Liver (tissue), 9 donors: ENCODE data around the gene TH. TPM values are rescaled to one million over a fixed set of nuclear protein-coding genes. Genes with fewer than 3 reads are reported as not detected.

Experiments
- DNase-seq: peaks from one replicate; pipeline ENCODE4 v3.0.0-alpha.2; 2017; ENCODE audit warnings: low spot score
- H3K27ac ChIP-seq, 2 donors: one replicate each; pipeline ENCODE4 v1.7.0; 2013; ENCODE audit warnings: inconsistent platforms in 2 of 2, low read length in 2 of 2, control low read depth in 1 of 2, low read depth in 1 of 2, mild to moderate bottlenecking in 1 of 2
- H3K27me3 ChIP-seq, 4 donors: one replicate each; pipeline versions ENCODE4 v1.6.1 to v1.7.0; 2013; ENCODE audit warnings: low read length in 3 of 4, inconsistent platforms in 1 of 4, mild to moderate bottlenecking in 1 of 4, moderate library complexity in 1 of 4; ENCODE audit not compliant: control insufficient read depth in 4 of 4, insufficient read depth in 4 of 4
- H3K36me3 ChIP-seq, 4 donors: one replicate each; pipeline versions ENCODE4 v1.6.1 to v1.7.0; 2013; ENCODE audit warnings: low read length in 3 of 4, mild to moderate bottlenecking in 3 of 4, low read depth in 1 of 4, moderate library complexity in 1 of 4; ENCODE audit not compliant: control insufficient read depth in 4 of 4, insufficient read depth in 3 of 4
- H3K4me1 ChIP-seq, 4 donors: one replicate each; pipeline versions ENCODE4 v1.6.1 to v1.7.0; 2013; ENCODE audit warnings: low read length in 3 of 4, mild to moderate bottlenecking in 3 of 4, moderate library complexity in 1 of 4; ENCODE audit not compliant: control insufficient read depth in 4 of 4, insufficient read depth in 4 of 4
- H3K4me3 ChIP-seq, 3 donors: one replicate each; pipeline versions ENCODE4 v1.6.1 to v1.7.0; 2013; ENCODE audit warnings: low read length in 3 of 3, control low read depth in 1 of 3, low read depth in 1 of 3, mild to moderate bottlenecking in 1 of 3
- H3K9ac ChIP-seq, 2 donors: one replicate each; pipeline ENCODE4 v1.7.0; 2013; ENCODE audit warnings: low read length in 2 of 2, mild to moderate bottlenecking in 2 of 2, moderate library complexity in 2 of 2, control low read depth in 1 of 2, low read depth in 1 of 2
- H3K9me3 ChIP-seq, 4 donors: one replicate each; pipeline versions ENCODE4 v1.6.1 to v1.7.0; 2013; ENCODE audit warnings: low read length in 3 of 4; ENCODE audit not compliant: control insufficient read depth in 4 of 4
- EGR1 ChIP-seq, 2 donors: IDR thresholded peaks; 2 replicates each; pipeline ENCODE4 v1.6.1; 2016 to 2018; ENCODE audit warnings: antibody characterized with exemption in 2 of 2, low read depth in 2 of 2
- FOXA1 ChIP-seq: IDR thresholded peaks from 2 replicates; pipeline ENCODE4 v1.6.1; 2016; ENCODE audit warnings: antibody characterized with exemption
- FOXA2 ChIP-seq: IDR thresholded peaks from 2 replicates; pipeline ENCODE4 v1.6.1; 2016; ENCODE audit warnings: antibody characterized with exemption
- GABPA ChIP-seq, 2 donors: IDR thresholded peaks in 1 of 2; conservative IDR thresholded peaks in 1 of 2; 2 replicates each; pipeline ENCODE4 v1.6.1; 2016; ENCODE audit warnings: antibody characterized with exemption in 2 of 2, mild to moderate bottlenecking in 1 of 2, moderate library complexity in 1 of 2
- HNF4A ChIP-seq, 2 donors: conservative IDR thresholded peaks; 2 replicates each; pipeline ENCODE4 v1.6.1; 2016; ENCODE audit warnings: antibody characterized with exemption in 2 of 2, mild to moderate bottlenecking in 2 of 2
- HNF4G ChIP-seq: IDR thresholded peaks from 2 replicates; pipeline ENCODE4 v1.6.1; 2016; ENCODE audit warnings: antibody characterized with exemption
- JUND ChIP-seq, 2 donors: IDR thresholded peaks; 2 replicates each; pipeline ENCODE4 v1.6.1; 2016; ENCODE audit warnings: antibody characterized with exemption in 2 of 2
- NR2F2 ChIP-seq: IDR thresholded peaks from 2 replicates; pipeline ENCODE4 v1.6.1; 2016; ENCODE audit warnings: antibody characterized with exemption
- RAD21 ChIP-seq, 2 donors: IDR thresholded peaks; 2 replicates each; pipeline ENCODE4 v1.6.1; 2016; ENCODE audit warnings: antibody characterized with exemption in 2 of 2, mild to moderate bottlenecking in 2 of 2
- RXRA ChIP-seq, 2 donors: IDR thresholded peaks; 2 replicates each; pipeline ENCODE4 v1.6.1; 2017 to 2018; ENCODE audit warnings: antibody characterized with exemption in 2 of 2, mild to moderate bottlenecking in 1 of 2
- SP1 ChIP-seq: IDR thresholded peaks from 2 replicates; pipeline ENCODE4 v1.6.1; 2018; ENCODE audit warnings: antibody characterized with exemption, mild to moderate bottlenecking
- TAF1 ChIP-seq: conservative IDR thresholded peaks from 2 replicates; pipeline ENCODE4 v1.6.1; 2016; ENCODE audit warnings: antibody characterized with exemption, mild to moderate bottlenecking
- YY1 ChIP-seq: IDR thresholded peaks from 2 replicates; pipeline ENCODE4 v1.6.1; 2016; ENCODE audit warnings: antibody characterized with exemption, mild to moderate bottlenecking
- WGBS: extraction: QIAGEN DNeasy Blood & Tissue Kit; methylation state at CpG from one replicate; pipeline ENCODE4 v1.1.7; 2013; 5-methylcytosine and 5-hydroxymethylcytosine counted together
- polyA plus RNA-seq, 2 donors: library from polyadenylated mRNA; stranded (reverse) in 1 of 2; unstranded in 1 of 2; fragments of 200-250 nt in 1 of 2; fragments of >200 nt in 1 of 2; fragmentation: Nextera tagmentation in 1 of 2; extraction: Ambion mirVana in 1 of 2; gene quantifications; one replicate each; pipeline versions ENCODE4 v1.2.1 to v1.2.3, GENCODE V29; 2013 to 2015
- total RNA-seq, 2 donors: library from RNA; depleted of rRNA; stranded (reverse); fragments of >200 nt; gene quantifications; one replicate each; pipeline ENCODE4 v1.2.3, GENCODE V29; 2014
- TF ChIP-seq, protein P1 (sequence below): IDR thresholded peaks from 2 replicates; pipeline ENCODE4 v1.6.1; 2016; ENCODE audit warnings: antibody characterized with exemption
- TF ChIP-seq, protein P2 (sequence below): IDR thresholded peaks from 2 replicates; pipeline ENCODE4 v1.6.1; 2016; ENCODE audit warnings: antibody characterized with exemption
- TF ChIP-seq, protein P3 (sequence below): fragments of 150-350 bp; IDR thresholded peaks from 2 replicates; pipeline ENCODE4 v1.5.1; 2017; ENCODE audit warnings: improper control_type of control experiment, low read depth, low read length; ENCODE audit not compliant: missing input control
- TF ChIP-seq, protein P4 (sequence below): IDR thresholded peaks from 2 replicates; pipeline ENCODE4 v1.6.1; 2016; ENCODE audit warnings: antibody characterized with exemption
- TF ChIP-seq, protein P5 (sequence below): IDR thresholded peaks from 2 replicates; pipeline ENCODE4 v1.6.1; 2016; ENCODE audit warnings: antibody characterized with exemption, mild to moderate bottlenecking
- donor health status: healthy.
- donor health status: healthy.
- donor health status: healthy.
- donor health status: healthy.
- donor health status: healthy.

Gene TH
- total and polyA plus RNA-seq, 4 donors = 0.13 to 0.24 TPM; not detected in 2

DNA sequence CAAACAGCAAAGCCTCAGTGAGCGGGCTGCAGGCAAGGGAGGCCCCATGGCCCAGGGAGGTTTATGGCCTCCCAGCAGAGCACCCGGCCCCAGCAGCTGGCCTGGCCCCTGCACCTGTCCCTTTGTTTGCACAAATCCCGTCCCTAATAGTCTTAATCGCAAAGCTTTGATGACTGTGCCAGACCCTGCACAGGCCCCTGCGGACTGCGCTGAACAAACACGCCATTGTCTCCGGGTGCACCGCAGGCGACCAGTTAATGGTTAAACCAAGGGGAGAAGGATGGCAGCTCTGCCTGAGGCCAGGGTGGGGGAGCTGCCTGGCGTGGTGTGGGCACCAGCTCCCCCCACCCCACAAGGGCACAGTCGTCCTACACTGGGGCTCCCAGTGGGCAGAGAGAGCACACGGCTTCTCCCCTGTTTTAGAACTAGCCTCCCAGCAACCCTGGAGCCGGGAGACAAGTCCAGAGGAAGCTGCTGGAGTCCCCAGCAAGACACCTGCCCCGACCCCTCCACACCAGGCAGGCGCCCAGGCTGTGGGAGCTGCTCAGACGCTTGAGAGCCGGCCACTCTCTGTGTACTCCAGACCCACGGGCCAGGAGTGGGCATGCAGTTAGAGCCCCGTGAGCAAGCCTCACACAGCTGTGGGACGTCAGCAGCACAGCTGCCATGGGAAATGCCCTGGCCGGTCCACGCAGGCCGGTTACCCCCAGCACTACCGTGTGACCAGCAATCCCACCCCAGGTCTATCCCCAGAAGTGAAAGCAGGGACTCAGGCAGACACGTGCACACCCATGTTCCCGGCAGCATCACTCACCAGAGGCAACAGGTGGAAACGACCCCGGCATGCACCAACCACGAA is 39.7 kb upstream of the TH start:
- TF ChIP-seq GABPA (IDR thresholded peaks at IDR 0.05 in 1 of 2, conservative IDR thresholded peaks at IDR 0.05 in 1 of 2) (no peak), HNF4G (no peak), NR2F2 (no peak), HNF4A (conservative IDR thresholded peaks at IDR 0.05) (no peak), SP1 (no peak)
- TF ChIP-seq, protein P1, sequence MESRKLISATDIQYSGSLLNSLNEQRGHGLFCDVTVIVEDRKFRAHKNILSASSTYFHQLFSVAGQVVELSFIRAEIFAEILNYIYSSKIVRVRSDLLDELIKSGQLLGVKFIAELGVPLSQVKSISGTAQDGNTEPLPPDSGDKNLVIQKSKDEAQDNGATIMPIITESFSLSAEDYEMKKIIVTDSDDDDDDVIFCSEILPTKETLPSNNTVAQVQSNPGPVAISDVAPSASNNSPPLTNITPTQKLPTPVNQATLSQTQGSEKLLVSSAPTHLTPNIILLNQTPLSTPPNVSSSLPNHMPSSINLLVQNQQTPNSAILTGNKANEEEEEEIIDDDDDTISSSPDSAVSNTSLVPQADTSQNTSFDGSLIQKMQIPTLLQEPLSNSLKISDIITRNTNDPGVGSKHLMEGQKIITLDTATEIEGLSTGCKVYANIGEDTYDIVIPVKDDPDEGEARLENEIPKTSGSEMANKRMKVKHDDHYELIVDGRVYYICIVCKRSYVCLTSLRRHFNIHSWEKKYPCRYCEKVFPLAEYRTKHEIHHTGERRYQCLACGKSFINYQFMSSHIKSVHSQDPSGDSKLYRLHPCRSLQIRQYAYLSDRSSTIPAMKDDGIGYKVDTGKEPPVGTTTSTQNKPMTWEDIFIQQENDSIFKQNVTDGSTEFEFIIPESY = no peak
- TF ChIP-seq, protein P2, sequence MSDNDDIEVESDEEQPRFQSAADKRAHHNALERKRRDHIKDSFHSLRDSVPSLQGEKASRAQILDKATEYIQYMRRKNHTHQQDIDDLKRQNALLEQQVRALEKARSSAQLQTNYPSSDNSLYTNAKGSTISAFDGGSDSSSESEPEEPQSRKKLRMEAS = no peak
- no peaks in the 10 kb centered on the region for H3K27me3 ChIP-seq
- no peak overlapping the region for H3K9ac ChIP-seq
- no peak overlapping the region for H3K27ac ChIP-seq
- H3K4me1 ChIP-seq = peaks cover 0 to 9% (median 3%) of the 10 kb centered on the region in 4 donors
- H3K36me3 ChIP-seq = no peaks in the 10 kb centered on the region
- 56% methylated on average over 30 of the region's 30 CpGs for WGBS
- H3K4me3 ChIP-seq = no peak overlapping the region
- DNase-seq = peak; percentile 37
- peaks cover 0 to 4% (median 2%) of the 10 kb centered on the region in 4 donors for H3K9me3 ChIP-seq

DNA sequence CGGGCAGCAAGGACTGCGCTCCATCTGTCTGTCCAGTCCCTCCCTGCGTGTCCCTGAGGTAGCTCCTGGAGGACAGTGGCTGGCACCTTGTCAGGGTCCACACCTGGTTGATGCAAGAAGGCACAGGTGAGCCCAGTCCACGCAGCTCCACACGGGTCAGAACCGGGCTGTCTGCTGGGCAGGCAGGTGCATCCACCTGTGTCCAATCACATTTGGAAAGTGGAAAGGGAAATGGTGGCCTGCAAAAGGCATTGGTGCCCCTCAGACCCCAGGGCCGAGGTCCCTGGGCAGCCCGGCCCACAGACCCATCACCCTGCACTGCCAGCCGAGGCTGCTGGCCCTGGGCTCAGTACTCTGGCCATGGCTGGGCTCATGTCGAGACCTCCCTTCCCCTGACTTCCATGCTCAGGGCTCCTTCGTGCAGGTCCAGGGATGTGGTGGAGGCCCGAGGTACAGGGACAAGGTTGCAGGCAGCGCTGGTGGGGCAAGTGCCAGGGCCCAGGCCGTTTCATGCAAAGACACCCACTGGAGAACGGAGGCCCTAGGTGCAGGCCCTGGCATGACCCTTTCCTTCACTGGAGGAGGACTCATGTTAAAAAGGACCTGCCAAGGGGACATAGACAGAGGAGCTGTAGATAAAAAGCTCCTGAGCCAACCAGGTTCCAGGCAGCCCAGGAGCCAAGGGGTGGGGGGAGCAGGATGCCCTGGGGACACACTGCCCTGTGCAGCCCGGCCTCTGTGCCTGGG is 38.9 kb upstream of the TH start:
- Histone ChIP-seq H3K27ac (no peak overlapping the region), H3K9ac (no peak overlapping the region), H3K9me3 (peaks cover 0 to 4% (median 2%) of the 10 kb centered on the region in 4 donors), H3K27me3 (no peaks in the 10 kb centered on the region), H3K4me1 (peaks cover 0 to 9% (median 3%) of the 10 kb centered on the region in 4 donors), H3K36me3 (no peaks in the 10 kb centered on the region), H3K4me3 (no peak overlapping the region)
- TF ChIP-seq, protein P1 = no peak
- TF ChIP-seq NR2F2 (no peak), YY1 (no peak), EGR1 (IDR thresholded peaks at IDR 0.05; ENCODE audit: low read depth in 2 of 2) (no peak), TAF1 (no peak), RAD21 (IDR thresholded peaks at IDR 0.05) (no peak), HNF4A (conservative IDR thresholded peaks at IDR 0.05) (no peak), FOXA2 (no peak), GABPA (IDR thresholded peaks at IDR 0.05 in 1 of 2, conservative IDR thresholded peaks at IDR 0.05 in 1 of 2) (no peak), RXRA (IDR thresholded peaks at IDR 0.05) (no peak), SP1 (no peak), JUND (IDR thresholded peaks at IDR 0.05) (no peak), FOXA1 (no peak), HNF4G (no peak)
- TF ChIP-seq, protein P3, sequence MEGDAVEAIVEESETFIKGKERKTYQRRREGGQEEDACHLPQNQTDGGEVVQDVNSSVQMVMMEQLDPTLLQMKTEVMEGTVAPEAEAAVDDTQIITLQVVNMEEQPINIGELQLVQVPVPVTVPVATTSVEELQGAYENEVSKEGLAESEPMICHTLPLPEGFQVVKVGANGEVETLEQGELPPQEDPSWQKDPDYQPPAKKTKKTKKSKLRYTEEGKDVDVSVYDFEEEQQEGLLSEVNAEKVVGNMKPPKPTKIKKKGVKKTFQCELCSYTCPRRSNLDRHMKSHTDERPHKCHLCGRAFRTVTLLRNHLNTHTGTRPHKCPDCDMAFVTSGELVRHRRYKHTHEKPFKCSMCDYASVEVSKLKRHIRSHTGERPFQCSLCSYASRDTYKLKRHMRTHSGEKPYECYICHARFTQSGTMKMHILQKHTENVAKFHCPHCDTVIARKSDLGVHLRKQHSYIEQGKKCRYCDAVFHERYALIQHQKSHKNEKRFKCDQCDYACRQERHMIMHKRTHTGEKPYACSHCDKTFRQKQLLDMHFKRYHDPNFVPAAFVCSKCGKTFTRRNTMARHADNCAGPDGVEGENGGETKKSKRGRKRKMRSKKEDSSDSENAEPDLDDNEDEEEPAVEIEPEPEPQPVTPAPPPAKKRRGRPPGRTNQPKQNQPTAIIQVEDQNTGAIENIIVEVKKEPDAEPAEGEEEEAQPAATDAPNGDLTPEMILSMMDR = no peak
- TF ChIP-seq, protein P2 = no peak
- TF ChIP-seq, protein P4, sequence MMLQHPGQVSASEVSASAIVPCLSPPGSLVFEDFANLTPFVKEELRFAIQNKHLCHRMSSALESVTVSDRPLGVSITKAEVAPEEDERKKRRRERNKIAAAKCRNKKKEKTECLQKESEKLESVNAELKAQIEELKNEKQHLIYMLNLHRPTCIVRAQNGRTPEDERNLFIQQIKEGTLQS = no peak
- TF ChIP-seq, protein P5, sequence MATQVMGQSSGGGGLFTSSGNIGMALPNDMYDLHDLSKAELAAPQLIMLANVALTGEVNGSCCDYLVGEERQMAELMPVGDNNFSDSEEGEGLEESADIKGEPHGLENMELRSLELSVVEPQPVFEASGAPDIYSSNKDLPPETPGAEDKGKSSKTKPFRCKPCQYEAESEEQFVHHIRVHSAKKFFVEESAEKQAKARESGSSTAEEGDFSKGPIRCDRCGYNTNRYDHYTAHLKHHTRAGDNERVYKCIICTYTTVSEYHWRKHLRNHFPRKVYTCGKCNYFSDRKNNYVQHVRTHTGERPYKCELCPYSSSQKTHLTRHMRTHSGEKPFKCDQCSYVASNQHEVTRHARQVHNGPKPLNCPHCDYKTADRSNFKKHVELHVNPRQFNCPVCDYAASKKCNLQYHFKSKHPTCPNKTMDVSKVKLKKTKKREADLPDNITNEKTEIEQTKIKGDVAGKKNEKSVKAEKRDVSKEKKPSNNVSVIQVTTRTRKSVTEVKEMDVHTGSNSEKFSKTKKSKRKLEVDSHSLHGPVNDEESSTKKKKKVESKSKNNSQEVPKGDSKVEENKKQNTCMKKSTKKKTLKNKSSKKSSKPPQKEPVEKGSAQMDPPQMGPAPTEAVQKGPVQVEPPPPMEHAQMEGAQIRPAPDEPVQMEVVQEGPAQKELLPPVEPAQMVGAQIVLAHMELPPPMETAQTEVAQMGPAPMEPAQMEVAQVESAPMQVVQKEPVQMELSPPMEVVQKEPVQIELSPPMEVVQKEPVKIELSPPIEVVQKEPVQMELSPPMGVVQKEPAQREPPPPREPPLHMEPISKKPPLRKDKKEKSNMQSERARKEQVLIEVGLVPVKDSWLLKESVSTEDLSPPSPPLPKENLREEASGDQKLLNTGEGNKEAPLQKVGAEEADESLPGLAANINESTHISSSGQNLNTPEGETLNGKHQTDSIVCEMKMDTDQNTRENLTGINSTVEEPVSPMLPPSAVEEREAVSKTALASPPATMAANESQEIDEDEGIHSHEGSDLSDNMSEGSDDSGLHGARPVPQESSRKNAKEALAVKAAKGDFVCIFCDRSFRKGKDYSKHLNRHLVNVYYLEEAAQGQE = no peak
- WGBS = 75% methylated on average over 16 of the region's 16 CpGs
- DNase-seq = peak; percentile 22
